Muscle layer of duodenum (tissue), 2 donors: ENCODE data around the gene SH3BP2.

Experiments used
- H3K27ac ChIP-seq: one replicate; pipeline ENCODE4 v1.7.0; 2013; ENCODE audit warnings: mild to moderate bottlenecking, low read length
- H3K27me3 ChIP-seq: one replicate; pipeline ENCODE4 v1.7.0; 2013; ENCODE audit warnings: low read depth, mild to moderate bottlenecking, control low read depth, low read length
- H3K36me3 ChIP-seq, 2 donors: one replicate each; pipeline ENCODE4 v1.7.0; 2013; ENCODE audit warnings: low read length in 2 of 2, control low read depth in 1 of 2, mild to moderate bottlenecking in 1 of 2; ENCODE audit not compliant: insufficient read depth in 2 of 2, control insufficient read depth in 1 of 2
- H3K4me1 ChIP-seq, 2 donors: one replicate each; pipeline ENCODE4 v1.7.0; 2013; ENCODE audit warnings: low read length in 2 of 2, mild to moderate bottlenecking in 2 of 2, control low read depth in 1 of 2, moderate library complexity in 1 of 2; ENCODE audit not compliant: insufficient read depth in 2 of 2, control insufficient read depth in 1 of 2
- H3K4me3 ChIP-seq, 2 donors: one replicate each; pipeline ENCODE4 v1.7.0; 2013; ENCODE audit warnings: low read length in 2 of 2, low read depth in 1 of 2, mild to moderate bottlenecking in 1 of 2
- H3K9me3 ChIP-seq, 2 donors: one replicate each; pipeline ENCODE4 v1.7.0; 2013; ENCODE audit warnings: low read length in 2 of 2, control low read depth in 1 of 2, mild to moderate bottlenecking in 1 of 2; ENCODE audit not compliant: control insufficient read depth in 1 of 2
- donor health status: healthy.

Gene SH3BP2

GRCh38 chr4:2827071-2827873 lies 34.4 kb downstream of the SH3BP2 start:
- Histone ChIP-seq H3K27ac (no peak overlapping the region), H3K27me3 (no peaks in the 10 kb centered on the region), H3K4me1 (no peaks in the 10 kb centered on the region), H3K36me3 (peaks cover 10 to 71% of the 10 kb centered on the region in 2 donors), H3K9me3 (no peaks in the 10 kb centered on the region), H3K4me3 (no peak overlapping the region)

- Histone ChIP-seq H3K36me3 (peaks cover 10 to 71% of the 10 kb centered on the region in 2 donors), H3K4me3 (no peak overlapping the region), H3K4me1 (no peaks in the 10 kb centered on the region), H3K27me3 (no peaks in the 10 kb centered on the region), H3K27ac (no peak overlapping the region), H3K9me3 (no peaks in the 10 kb centered on the region)
Measured at GRCh38 chr4:2827874-2828751, 35.2 kb downstream of the SH3BP2 start.

GRCh38 chr4:2828758-2829181 lies 35.9 kb downstream of the SH3BP2 start:
- Histone ChIP-seq H3K27me3 (no peaks in the 10 kb centered on the region), H3K9me3 (no peaks in the 10 kb centered on the region), H3K27ac (no peak overlapping the region), H3K36me3 (peaks cover 10 to 71% of the 10 kb centered on the region in 2 donors), H3K4me1 (no peaks in the 10 kb centered on the region), H3K4me3 (no peak overlapping the region)

- H3K9me3 ChIP-seq = no peaks in the 10 kb centered on the region
- H3K27ac ChIP-seq = no peak overlapping the region
Measured at GRCh38 chr4:2829321-2829932, 36.5 kb downstream of the SH3BP2 start.

GRCh38 chr4:2829933-2830451 lies 37.1 kb downstream of the SH3BP2 start:
- Histone ChIP-seq H3K4me1 (no peaks in the 10 kb centered on the region), H3K27ac (no peak overlapping the region), H3K36me3 (peaks cover 11 to 68% of the 10 kb centered on the region in 2 donors), H3K4me3 (no peak overlapping the region), H3K9me3 (no peaks in the 10 kb centered on the region), H3K27me3 (no peaks in the 10 kb centered on the region)

More at GRCh38 chr4:2829321-2829932, 36.5 kb downstream of the SH3BP2 start:
- peaks cover 11 to 71% of the 10 kb centered on the region in 2 donors for H3K36me3 ChIP-seq
- H3K27me3 ChIP-seq = no peaks in the 10 kb centered on the region
- no peaks in the 10 kb centered on the region for H3K4me1 ChIP-seq
- H3K4me3 ChIP-seq = no peak overlapping the region

- Histone ChIP-seq H3K4me1 (no peaks in the 10 kb centered on the region), H3K27me3 (no peaks in the 10 kb centered on the region), H3K4me3 (no peak overlapping the region), H3K9me3 (no peaks in the 10 kb centered on the region), H3K36me3 (peaks cover 11 to 66% of the 10 kb centered on the region in 2 donors), H3K27ac (no peak overlapping the region)
Measured at GRCh38 chr4:2830632-2831610, 38.0 kb downstream of the SH3BP2 start.

GRCh38 chr4:2831611-2832308 lies 38.9 kb downstream of the SH3BP2 start:
- Histone ChIP-seq H3K36me3 (peaks cover 11 to 66% of the 10 kb centered on the region in 2 donors), H3K27ac (no peak overlapping the region)

GRCh38 chr4:2832309-2832980 lies 39.6 kb downstream of the SH3BP2 start:
- Histone ChIP-seq H3K27me3 (no peaks in the 10 kb centered on the region), H3K36me3 (peaks cover 11 to 62% of the 10 kb centered on the region in 2 donors), H3K4me1 (peaks cover 0 to 4% of the 10 kb centered on the region in 2 donors), H3K4me3 (no peak overlapping the region), H3K9me3 (no peaks in the 10 kb centered on the region), H3K27ac (no peak overlapping the region)

More at GRCh38 chr4:2831611-2832308, 38.9 kb downstream of the SH3BP2 start:
- Histone ChIP-seq H3K4me3 (no peak overlapping the region), H3K4me1 (no peaks in the 10 kb centered on the region), H3K27me3 (no peaks in the 10 kb centered on the region), H3K9me3 (no peaks in the 10 kb centered on the region)

GRCh38 chr4:2832981-2833670 lies 40.2 kb downstream of the SH3BP2 start:
- Histone ChIP-seq H3K4me1 (peaks cover 4 to 10% of the 10 kb centered on the region in 2 donors), H3K36me3 (peaks cover 11 to 56% of the 10 kb centered on the region in 2 donors), H3K27ac (no peak overlapping the region), H3K27me3 (no peaks in the 10 kb centered on the region), H3K9me3 (no peaks in the 10 kb centered on the region), H3K4me3 (no peak overlapping the region)
